ENCODE measurements around the gene PALLD. TPM values are rescaled to one million over a fixed set of nuclear protein-coding genes. Genes with fewer than 3 reads are reported as not detected.
A peak's percentile ranks its signal among the peaks of the same experiment; 100 is the strongest.

PALLD gene
- total RNA-seq, 2 donors from 2014 or later, result 705 to 752 TPM

DNA sequence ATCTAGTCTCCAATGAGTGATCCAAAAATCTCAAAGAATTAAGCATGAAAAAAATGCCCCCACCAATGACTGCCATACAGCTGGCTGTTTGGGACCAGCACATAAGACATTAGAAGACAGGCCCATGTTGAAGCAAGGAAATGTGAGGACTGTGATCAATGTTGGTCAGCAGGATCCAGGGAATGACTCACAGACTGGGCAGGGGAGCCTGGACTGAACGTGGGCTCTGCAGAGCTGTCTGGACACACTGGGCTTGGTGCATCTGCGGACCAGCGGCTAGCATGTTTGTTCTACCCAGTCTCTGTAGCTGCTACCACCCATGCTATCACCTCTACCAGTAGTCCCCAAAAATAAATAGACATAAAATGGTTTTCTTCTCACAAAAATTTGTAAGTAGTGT is 108.6 kb downstream of the PALLD start:
- no peak overlapping the region for H3K4me3 ChIP-seq

DNA sequence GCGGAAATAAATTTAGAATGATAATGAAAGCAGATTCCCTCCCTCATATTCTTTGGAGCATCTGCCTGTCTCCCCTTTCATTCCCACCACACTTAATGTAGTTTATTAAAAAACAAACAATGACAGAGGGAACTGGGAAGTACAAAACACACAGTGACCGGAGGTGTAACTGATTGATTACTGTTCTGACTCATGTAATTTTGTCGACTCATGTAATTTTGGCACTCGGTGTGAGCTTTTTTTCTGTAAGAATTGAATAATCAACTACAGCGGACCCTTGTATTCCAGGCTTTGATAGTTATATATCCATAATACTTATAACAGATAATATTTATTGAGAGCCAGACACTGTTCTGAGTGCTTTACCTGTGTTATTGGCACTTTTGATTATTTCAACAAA is 110.4 kb downstream of the PALLD start:
- Histone ChIP-seq H3K4me3 (no peak overlapping the region), H3K4me1 (ENCODE audit: control insufficient read depth in 1 of 2, low read depth in 2 of 2) (peaks cover under 1 to 5% of the 10 kb centered on the region in 2 donors), H3K27me3 (replicated peaks; ENCODE audit: insufficient read depth) (no peaks in the 10 kb centered on the region), H3K27ac (no peak overlapping the region), H3K36me3 (no peaks in the 10 kb centered on the region), H3K9me3 (no peaks in the 10 kb centered on the region)
- ATAC-seq (ENCODE audit: insufficient number of reproducible peaks, low FRiP score, low read depth), result no peak
- DNase-seq (ENCODE audit: low spot score), result no peak
- TF ChIP-seq, protein P1, sequence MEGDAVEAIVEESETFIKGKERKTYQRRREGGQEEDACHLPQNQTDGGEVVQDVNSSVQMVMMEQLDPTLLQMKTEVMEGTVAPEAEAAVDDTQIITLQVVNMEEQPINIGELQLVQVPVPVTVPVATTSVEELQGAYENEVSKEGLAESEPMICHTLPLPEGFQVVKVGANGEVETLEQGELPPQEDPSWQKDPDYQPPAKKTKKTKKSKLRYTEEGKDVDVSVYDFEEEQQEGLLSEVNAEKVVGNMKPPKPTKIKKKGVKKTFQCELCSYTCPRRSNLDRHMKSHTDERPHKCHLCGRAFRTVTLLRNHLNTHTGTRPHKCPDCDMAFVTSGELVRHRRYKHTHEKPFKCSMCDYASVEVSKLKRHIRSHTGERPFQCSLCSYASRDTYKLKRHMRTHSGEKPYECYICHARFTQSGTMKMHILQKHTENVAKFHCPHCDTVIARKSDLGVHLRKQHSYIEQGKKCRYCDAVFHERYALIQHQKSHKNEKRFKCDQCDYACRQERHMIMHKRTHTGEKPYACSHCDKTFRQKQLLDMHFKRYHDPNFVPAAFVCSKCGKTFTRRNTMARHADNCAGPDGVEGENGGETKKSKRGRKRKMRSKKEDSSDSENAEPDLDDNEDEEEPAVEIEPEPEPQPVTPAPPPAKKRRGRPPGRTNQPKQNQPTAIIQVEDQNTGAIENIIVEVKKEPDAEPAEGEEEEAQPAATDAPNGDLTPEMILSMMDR (IDR thresholded peaks at IDR 0.05), result no peak

More for the DNA sequence above, 108.6 kb downstream of the PALLD start:
- Histone ChIP-seq H3K4me1 (ENCODE audit: control insufficient read depth in 1 of 2, low read depth in 2 of 2) (peaks cover 0 to 4% of the 10 kb centered on the region in 2 donors), H3K27ac (peak overlapping the region in 1 of 2 donors; percentile 27), H3K9me3 (no peaks in the 10 kb centered on the region), H3K27me3 (replicated peaks; ENCODE audit: insufficient read depth) (no peaks in the 10 kb centered on the region), H3K36me3 (no peaks in the 10 kb centered on the region)
- TF ChIP-seq, protein P1 (IDR thresholded peaks at IDR 0.05), result no peak
- ATAC-seq (ENCODE audit: insufficient number of reproducible peaks, low FRiP score, low read depth) (peak; percentile 61), DNase-seq (ENCODE audit: low spot score) (no peak)

DNA sequence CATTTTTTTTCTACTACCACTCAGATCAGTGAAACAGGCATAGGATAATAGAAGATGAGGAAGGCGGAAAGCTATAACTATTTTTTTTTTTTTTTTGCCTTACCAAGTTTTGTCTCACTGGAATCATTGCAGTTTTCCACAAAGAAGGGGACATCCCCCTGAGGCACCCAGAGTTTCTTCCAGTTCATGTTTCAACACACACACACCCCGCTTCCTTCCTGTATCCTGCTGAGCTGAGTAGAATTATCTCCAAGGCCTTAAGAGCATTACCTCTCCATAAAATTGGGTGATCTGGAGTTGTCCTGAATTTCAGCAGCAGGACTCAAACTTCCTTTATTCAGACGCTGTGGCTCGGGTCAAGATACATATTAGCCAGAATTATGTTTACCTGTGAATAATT is 111.9 kb downstream of the PALLD start:
- Histone ChIP-seq H3K36me3 (no peaks in the 10 kb centered on the region), H3K4me1 (ENCODE audit: control insufficient read depth in 1 of 2, low read depth in 2 of 2) (peaks cover 13 to 14% of the 10 kb centered on the region in 2 donors), H3K9me3 (no peaks in the 10 kb centered on the region), H3K27ac (no peak overlapping the region), H3K4me3 (no peak overlapping the region), H3K27me3 (replicated peaks; ENCODE audit: insufficient read depth) (no peaks in the 10 kb centered on the region)
- TF ChIP-seq, protein P1 (IDR thresholded peaks at IDR 0.05), result no peak
- no peak for DNase-seq (ENCODE audit: low spot score)
- no peak for ATAC-seq (ENCODE audit: insufficient number of reproducible peaks, low FRiP score, low read depth)

DNA sequence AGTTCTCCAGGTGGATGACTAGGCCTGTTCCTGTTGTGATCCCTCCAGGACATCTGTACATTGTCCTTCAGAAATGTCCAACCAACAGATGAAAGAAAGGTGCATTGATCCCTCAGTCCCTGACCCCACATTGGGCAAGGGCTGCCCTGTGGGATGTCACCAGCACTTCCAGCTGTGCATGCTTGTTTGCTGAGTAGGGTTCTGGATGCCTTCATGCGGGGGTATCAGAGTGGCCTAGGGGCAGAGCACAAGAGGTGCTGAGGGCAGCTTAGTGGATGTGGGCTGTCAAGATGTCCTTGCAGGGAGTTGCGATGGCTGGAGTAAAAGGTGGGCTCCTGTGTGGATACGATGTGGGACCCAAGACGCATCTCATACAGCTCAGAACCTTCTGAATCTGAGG is 112.5 kb downstream of the PALLD start:
- TF ChIP-seq, protein P1 (IDR thresholded peaks at IDR 0.05), result no peak
- no peak for DNase-seq (ENCODE audit: low spot score)
- Histone ChIP-seq H3K27ac (no peak overlapping the region), H3K27me3 (replicated peaks; ENCODE audit: insufficient read depth) (no peaks in the 10 kb centered on the region), H3K36me3 (no peaks in the 10 kb centered on the region), H3K4me3 (no peak overlapping the region), H3K9me3 (no peaks in the 10 kb centered on the region), H3K4me1 (ENCODE audit: control insufficient read depth in 1 of 2, low read depth in 2 of 2) (peaks cover 13 to 14% of the 10 kb centered on the region in 2 donors)
- no peak for ATAC-seq (ENCODE audit: insufficient number of reproducible peaks, low FRiP score, low read depth)

DNA sequence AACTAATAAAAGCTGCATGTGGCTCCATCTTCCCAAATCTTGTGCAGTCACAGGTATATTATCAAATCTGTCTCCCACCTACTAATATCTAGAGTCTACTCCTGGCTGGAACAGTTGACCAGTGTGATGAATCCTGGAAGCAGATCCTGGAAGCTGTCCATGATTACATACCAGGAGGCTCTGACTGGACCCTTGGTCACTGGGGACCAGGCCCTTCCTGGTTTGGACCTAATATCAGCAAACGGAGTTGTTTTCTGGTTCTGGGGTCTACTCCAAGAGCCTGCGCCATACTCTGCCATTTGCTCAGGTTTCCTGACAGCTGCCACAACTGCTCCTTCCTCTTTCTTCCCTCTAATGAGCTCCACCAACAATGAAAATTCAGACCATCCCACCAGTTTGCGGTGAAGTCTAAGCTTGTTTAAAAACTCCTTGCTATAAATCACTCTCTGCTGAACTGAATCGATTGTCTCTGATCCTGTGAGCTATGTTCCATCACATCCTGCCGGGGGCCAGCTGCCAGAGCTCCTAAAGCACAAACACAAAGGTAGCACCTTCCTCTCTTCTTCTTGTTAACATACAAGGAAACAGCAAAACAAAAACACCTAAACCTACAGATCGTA is 114.2 kb downstream of the PALLD start:
- DNase-seq (ENCODE audit: low spot score) (no peak), ATAC-seq (ENCODE audit: insufficient number of reproducible peaks, low FRiP score, low read depth) (no peak)
- TF ChIP-seq, protein P1 (IDR thresholded peaks at IDR 0.05), result no peak
- Histone ChIP-seq H3K36me3 (no peaks in the 10 kb centered on the region), H3K27ac (no peak overlapping the region), H3K27me3 (replicated peaks; ENCODE audit: insufficient read depth) (no peaks in the 10 kb centered on the region), H3K4me1 (ENCODE audit: control insufficient read depth in 1 of 2, low read depth in 2 of 2) (peaks cover 17 to 24% of the 10 kb centered on the region in 2 donors), H3K9me3 (no peaks in the 10 kb centered on the region), H3K4me3 (no peak overlapping the region)
